ENCODE results near the gene DNAH6.
"Not testable (repeated sequence)": the region's sequence is repeated elsewhere in the genome, so short reads cannot be mapped to it uniquely, and the experiment has no call there.

Gene DNAH6

GRCh38 chr2:84858123-84858522, 341.8 kb downstream of the DNAH6 start:
- DNase-seq (ENCODE audit: low read depth) = no peak
- H3K4me3 ChIP-seq (ENCODE audit: low read depth, low read length) = no peak overlapping the region
- TF ChIP-seq, protein P1, sequence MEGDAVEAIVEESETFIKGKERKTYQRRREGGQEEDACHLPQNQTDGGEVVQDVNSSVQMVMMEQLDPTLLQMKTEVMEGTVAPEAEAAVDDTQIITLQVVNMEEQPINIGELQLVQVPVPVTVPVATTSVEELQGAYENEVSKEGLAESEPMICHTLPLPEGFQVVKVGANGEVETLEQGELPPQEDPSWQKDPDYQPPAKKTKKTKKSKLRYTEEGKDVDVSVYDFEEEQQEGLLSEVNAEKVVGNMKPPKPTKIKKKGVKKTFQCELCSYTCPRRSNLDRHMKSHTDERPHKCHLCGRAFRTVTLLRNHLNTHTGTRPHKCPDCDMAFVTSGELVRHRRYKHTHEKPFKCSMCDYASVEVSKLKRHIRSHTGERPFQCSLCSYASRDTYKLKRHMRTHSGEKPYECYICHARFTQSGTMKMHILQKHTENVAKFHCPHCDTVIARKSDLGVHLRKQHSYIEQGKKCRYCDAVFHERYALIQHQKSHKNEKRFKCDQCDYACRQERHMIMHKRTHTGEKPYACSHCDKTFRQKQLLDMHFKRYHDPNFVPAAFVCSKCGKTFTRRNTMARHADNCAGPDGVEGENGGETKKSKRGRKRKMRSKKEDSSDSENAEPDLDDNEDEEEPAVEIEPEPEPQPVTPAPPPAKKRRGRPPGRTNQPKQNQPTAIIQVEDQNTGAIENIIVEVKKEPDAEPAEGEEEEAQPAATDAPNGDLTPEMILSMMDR (IDR thresholded peaks at IDR 0.05; ENCODE audit: low read depth, low read length, missing control alignments) = peak; percentile 22

DNA sequence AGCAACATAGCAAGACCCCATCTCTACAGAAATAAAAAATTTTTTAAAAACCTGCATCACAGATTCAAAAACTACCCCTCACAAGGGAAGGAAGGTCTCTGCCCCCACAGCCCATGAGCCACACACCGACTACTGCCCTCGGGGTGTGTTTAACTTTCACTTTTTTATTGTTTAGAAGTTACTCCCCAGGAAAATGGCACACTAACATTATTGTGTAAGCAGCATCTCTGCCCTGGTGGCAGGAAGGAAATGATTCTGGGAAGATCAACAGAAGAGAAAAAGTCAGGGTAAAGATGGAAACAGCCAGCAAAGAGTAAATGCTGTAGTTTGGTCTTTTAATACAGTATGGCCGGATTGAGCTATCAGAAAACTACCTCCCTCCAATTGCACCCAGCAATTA, 342.6 kb downstream of the DNAH6 start:
- H3K4me3 ChIP-seq (ENCODE audit: low read depth, low read length) = no peak overlapping the region
- TF ChIP-seq, protein P1 (IDR thresholded peaks at IDR 0.05; ENCODE audit: low read depth, low read length, missing control alignments) = no peak
- no peak for DNase-seq (ENCODE audit: low read depth)

- TF ChIP-seq, protein P1 (IDR thresholded peaks at IDR 0.05; ENCODE audit: low read depth, low read length, missing control alignments) = no peak
- H3K4me3 ChIP-seq (ENCODE audit: low read depth, low read length) = no peak overlapping the region
- DNase-seq (ENCODE audit: low read depth) = no peak
Measured at GRCh38 chr2:84861539-84861938, 345.2 kb downstream of the DNAH6 start.

GRCh38 chr2:84862006-84862405, 345.7 kb downstream of the DNAH6 start:
- H3K4me3 ChIP-seq (ENCODE audit: low read depth, low read length) = no peak overlapping the region
- DNase-seq (ENCODE audit: low read depth) = no peak
- TF ChIP-seq, protein P1 (IDR thresholded peaks at IDR 0.05; ENCODE audit: low read depth, low read length, missing control alignments) = no peak

GRCh38 chr2:84865181-84865783, 349.0 kb downstream of the DNAH6 start:
- no peak overlapping the region for H3K4me3 ChIP-seq (ENCODE audit: low read depth, low read length)
- no peak for DNase-seq (ENCODE audit: low read depth)

GRCh38 chr2:84866122-84866521, 349.8 kb downstream of the DNAH6 start:
- no peak for DNase-seq (ENCODE audit: low read depth)
- TF ChIP-seq, protein P1 (IDR thresholded peaks at IDR 0.05; ENCODE audit: low read depth, low read length, missing control alignments) = no peak

More at GRCh38 chr2:84865181-84865783, 349.0 kb downstream of the DNAH6 start:
- TF ChIP-seq, protein P1 (IDR thresholded peaks at IDR 0.05; ENCODE audit: low read depth, low read length, missing control alignments) = peak; percentile 55

GRCh38 chr2:84868327-84868726, 352.0 kb downstream of the DNAH6 start:
- H3K4me3 ChIP-seq (ENCODE audit: low read depth, low read length); DNase-seq (ENCODE audit: low read depth): not testable (repeated sequence)

More at GRCh38 chr2:84866122-84866521, 349.8 kb downstream of the DNAH6 start:
- H3K4me3 ChIP-seq (ENCODE audit: low read depth, low read length) = no peak overlapping the region
